A673 (cell line): ENCODE data around the gene HS3ST3A1.

ENCODE experiments used
- CTCF ChIP-seq: fragments of 300-800, 200-600 bp; sonication (generic); conservative IDR thresholded peaks from 2 replicates; pipeline ENCODE4 v1.5.1; 2017; ENCODE audit warnings: low read depth, mild to moderate bottlenecking, antibody characterized with exemption, low read length, moderate library complexity, mixed read lengths
- EZH2 ChIP-seq: fragments of 200-600 bp; sonication (generic); IDR thresholded peaks from 2 replicates; pipeline ENCODE4 v1.6.1; 2017; ENCODE audit warnings: borderline replicate concordance, low read depth, mild to moderate bottlenecking, mixed read lengths, antibody characterized with exemption, low read length; ENCODE audit not compliant: poor library complexity, severe bottlenecking

GRCh38 chr17:13631529-13631928, 29.8 kb upstream of the HS3ST3A1 start:
- TF ChIP-seq EZH2 (no peak), CTCF (no peak)
